Astrocyte of the cerebellum (primary cell): ENCODE data around the gene GABRG3.

Experiments used
- DNase-seq: peaks from one replicate; pipeline ENCODE4 v3.0.0-alpha.2; 2011; ENCODE audit warnings: low read depth
- H3K4me3 ChIP-seq: 2 replicates; pipeline ENCODE4 v1.5.1; 2011; ENCODE audit warnings: mild to moderate bottlenecking, low read depth, low read length, moderate library complexity
- in situ Hi-C: cut with HindIII; loops from 2 replicates; pipeline ENCODE4 v1.10.0; 2017; ENCODE audit warnings: low sequenced_read_pairs
- TF ChIP-seq, protein P1 (sequence below): IDR thresholded peaks from 2 replicates; pipeline ENCODE4 v1.5.1; 2012; ENCODE audit warnings: low read length, low read depth, moderate library complexity, mild to moderate bottlenecking; ENCODE audit errors: missing control alignments

Gene GABRG3

DNA sequence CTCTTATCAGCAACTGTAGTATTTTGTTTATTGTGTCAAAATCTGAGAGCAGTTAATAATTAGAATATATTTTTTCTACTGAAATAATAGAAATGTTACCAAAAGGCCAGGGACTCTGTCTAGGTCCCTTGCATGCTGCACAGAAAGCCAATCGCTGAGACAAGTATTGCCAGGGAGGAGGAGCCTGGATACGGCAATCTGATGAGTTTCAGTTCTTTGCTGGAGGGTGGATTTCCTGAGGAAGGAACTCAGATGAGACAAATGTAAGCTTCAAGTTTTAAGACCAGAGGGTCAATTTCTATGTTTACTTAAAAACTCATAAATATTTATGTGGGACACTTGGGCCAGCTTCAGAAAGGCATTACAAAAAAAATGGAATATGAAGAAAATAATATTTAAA lies 252.2 kb downstream of the GABRG3 start:
- no peak overlapping the region for H3K4me3 ChIP-seq
- DNase-seq = no peak
- in situ Hi-C loops = loop anchor here (5.0 kb wide), 1 partner anchor 74 kb away; no protein-coding TSS in a partner anchor
- TF ChIP-seq, protein P1, sequence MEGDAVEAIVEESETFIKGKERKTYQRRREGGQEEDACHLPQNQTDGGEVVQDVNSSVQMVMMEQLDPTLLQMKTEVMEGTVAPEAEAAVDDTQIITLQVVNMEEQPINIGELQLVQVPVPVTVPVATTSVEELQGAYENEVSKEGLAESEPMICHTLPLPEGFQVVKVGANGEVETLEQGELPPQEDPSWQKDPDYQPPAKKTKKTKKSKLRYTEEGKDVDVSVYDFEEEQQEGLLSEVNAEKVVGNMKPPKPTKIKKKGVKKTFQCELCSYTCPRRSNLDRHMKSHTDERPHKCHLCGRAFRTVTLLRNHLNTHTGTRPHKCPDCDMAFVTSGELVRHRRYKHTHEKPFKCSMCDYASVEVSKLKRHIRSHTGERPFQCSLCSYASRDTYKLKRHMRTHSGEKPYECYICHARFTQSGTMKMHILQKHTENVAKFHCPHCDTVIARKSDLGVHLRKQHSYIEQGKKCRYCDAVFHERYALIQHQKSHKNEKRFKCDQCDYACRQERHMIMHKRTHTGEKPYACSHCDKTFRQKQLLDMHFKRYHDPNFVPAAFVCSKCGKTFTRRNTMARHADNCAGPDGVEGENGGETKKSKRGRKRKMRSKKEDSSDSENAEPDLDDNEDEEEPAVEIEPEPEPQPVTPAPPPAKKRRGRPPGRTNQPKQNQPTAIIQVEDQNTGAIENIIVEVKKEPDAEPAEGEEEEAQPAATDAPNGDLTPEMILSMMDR = no peak

DNA sequence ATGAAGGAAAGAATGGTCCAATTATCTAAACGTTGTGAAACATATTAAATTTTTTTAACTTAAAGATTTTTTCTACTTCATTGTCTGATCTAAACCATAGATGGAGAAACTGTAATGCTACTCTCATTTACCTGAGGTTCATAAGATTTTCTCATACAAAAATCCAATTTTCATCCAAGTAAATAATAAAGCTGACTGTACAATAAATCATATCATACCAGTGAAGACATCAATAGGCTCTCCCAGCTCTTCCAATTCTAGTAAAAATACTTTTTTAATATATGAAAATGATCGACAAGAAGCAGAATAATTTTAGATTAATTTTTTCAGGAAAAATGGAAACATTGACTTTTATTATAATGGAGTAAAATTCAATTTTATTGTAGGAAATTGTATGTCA lies 260.8 kb downstream of the GABRG3 start:
- in situ Hi-C loops = no loop called here
- no peak for DNase-seq

DNA sequence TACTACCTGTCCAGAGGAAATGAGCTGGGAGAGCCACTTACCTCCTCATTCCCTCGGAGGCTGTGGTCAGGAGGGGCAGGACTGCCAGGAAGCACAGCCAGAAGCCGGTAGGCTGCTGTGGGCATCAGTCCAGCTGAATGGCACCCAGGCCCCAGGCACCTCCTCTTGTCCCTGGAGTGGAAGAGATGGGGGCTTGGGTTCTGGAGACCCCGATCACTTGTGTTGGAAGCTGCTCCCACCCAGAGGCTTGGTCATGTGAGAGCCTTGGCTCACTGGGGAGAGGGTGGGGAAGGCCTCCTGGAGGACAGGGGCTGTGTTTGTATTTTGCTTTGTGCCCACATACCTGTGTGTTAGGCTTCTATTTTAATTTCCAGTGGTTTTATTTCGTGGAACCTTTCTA lies 261.9 kb downstream of the GABRG3 start:
- no peak overlapping the region for H3K4me3 ChIP-seq
- TF ChIP-seq, protein P1 = no peak
- in situ Hi-C loops = no loop called here
- DNase-seq = no peak

More for the DNA sequence above, 260.8 kb downstream of the GABRG3 start:
- TF ChIP-seq, protein P1 = no peak
- H3K4me3 ChIP-seq = no peak overlapping the region

DNA sequence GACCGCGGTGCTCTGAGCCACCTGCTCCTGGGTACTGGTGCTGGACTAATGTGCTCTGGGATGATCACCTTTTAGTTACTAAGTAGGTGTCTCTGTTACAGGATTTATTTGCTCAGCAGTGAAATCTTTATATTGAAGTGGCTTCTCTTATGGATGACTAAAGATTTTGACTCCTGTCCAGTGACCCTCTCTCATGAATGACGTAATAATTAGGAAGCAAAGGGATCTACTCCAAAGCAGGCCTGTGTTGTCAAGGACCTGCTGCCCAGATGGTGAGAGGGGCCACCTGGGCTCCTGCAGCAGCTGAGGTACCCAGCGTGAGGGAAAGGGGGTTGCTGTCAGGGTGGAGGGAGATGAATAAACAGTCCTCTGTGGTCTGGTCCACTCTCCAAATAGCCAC lies 263.6 kb downstream of the GABRG3 start:
- TF ChIP-seq, protein P1 = no peak
- in situ Hi-C loops = no loop called here
- H3K4me3 ChIP-seq = no peak overlapping the region
- no peak for DNase-seq

DNA sequence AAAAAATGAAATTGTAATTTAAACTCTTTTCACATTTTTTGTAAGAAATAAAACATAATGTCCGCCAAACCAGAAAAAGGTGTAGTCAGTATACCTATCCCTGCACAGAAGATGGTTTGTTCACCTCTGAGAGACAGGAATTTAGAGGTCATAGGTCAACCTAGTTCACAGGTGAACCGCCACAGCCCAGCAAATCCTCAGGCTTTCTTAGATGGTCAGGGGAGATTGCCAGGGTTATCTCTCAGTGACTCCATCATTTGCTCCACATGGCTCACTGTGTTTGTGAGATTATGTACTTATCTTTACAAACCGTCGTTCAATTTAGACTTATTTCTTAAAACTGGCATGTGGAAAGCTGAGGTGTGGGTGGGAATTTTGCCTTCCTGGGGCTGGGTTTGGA lies 264.2 kb downstream of the GABRG3 start:
- DNase-seq = no peak
- TF ChIP-seq, protein P1 = no peak
- no peak overlapping the region for H3K4me3 ChIP-seq
- in situ Hi-C loops = no loop called here

DNA sequence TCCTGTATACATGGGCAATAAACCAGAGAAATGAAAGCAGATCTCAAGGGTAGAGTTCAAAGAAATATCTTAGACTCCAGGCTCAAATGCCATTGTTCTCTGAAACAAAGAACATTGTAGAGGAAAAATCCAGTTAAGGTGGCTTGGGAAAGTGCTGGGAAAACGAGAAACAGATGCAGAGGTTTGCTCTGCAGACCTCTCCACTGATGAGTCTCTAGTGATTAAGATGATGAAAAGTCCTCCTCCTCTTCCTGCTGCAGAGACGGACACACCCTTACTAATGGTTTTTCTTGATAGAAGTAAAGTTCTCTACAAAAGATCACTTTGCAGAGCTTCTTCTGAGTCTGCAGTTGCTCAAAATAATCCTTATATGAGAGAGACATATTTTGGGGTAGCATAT lies 264.7 kb downstream of the GABRG3 start:
- in situ Hi-C loops = no loop called here
- DNase-seq = no peak
- TF ChIP-seq, protein P1 = no peak
- H3K4me3 ChIP-seq = no peak overlapping the region
